Thyroid gland (tissue), 4 donors: ENCODE measurements around the gene STRIT1. TPM values are rescaled to one million over a fixed set of nuclear protein-coding genes. Genes with fewer than 3 reads are reported as not detected.
"Not testable (repeated sequence)": the region's sequence is repeated elsewhere in the genome, so short reads cannot be mapped to it uniquely, and the experiment has no call there.

ENCODE experiments used
- DNase-seq, 2 donors: peaks; one replicate each; pipeline ENCODE4 v3.0.0-alpha.2; 2019
- H3K27ac ChIP-seq, 3 donors: fragments of 200-600 bp; sonication (generic); 1 replicate in 2 of 3; 2 replicates in 1 of 3; pipeline ENCODE4 v1.5.1; 2016 to 2019; ENCODE audit warnings: mild to moderate bottlenecking in 1 of 3, moderate library complexity in 1 of 3
- H3K27me3 ChIP-seq: fragments of 200-600 bp; sonication (generic); one replicate; pipeline ENCODE4 v1.5.1; 2019
- H3K36me3 ChIP-seq, 2 donors: fragments of 200-600 bp; sonication (generic); one replicate each; pipeline ENCODE4 v1.5.1; 2016 to 2019
- H3K4me1 ChIP-seq, 2 donors: fragments of 200-600 bp; sonication (generic); one replicate each; pipeline ENCODE4 v1.5.1; 2017 to 2019
- H3K4me3 ChIP-seq, 3 donors: fragments of 200-600 bp; sonication (generic); replicated peaks in 1 of 3; 1 replicate in 2 of 3; 2 replicates in 1 of 3; pipeline ENCODE4 v1.5.1; 2016; ENCODE audit warnings: mild to moderate bottlenecking in 1 of 3
- H3K9me3 ChIP-seq: fragments of 200-600 bp; sonication (generic); one replicate; pipeline ENCODE4 v1.5.1; 2017
- CTCF ChIP-seq, 6 experiments: fragments of 200-600 bp in 3 of 6; fragments of 450-650 bp in 3 of 6; sonication (generic) in 3 of 6; IDR thresholded peaks; one replicate each; pipeline ENCODE4 v1.5.1; 2016 to 2019; ENCODE audit warnings: antibody characterized with exemption in 6 of 6, mild to moderate bottlenecking in 2 of 6, inconsistent platforms in 1 of 6, moderate library complexity in 1 of 6
- POLR2A ChIP-seq, 2 donors: fragments of 450-650 bp; IDR thresholded peaks; one replicate each; pipeline ENCODE4 v1.6.1; 2017; ENCODE audit warnings: antibody characterized with exemption in 2 of 2, mild to moderate bottlenecking in 2 of 2, moderate library complexity in 1 of 2
- WGBS, 2 donors: methylation state at CpG; one replicate each; pipeline ENCODE4 v1.1.5; 2017; 5-methylcytosine and 5-hydroxymethylcytosine counted together
- intact Hi-C: fragments of 100-400 bp; cut with DNase I; formaldehyde crosslinking; loops from one replicate; pipeline ENCODE4 v1.15.1; 2023
- total RNA-seq, 4 donors: library from RNA; depleted of rRNA; stranded (reverse); fragments of >200 nt; gene quantifications; one replicate each; pipeline ENCODE4 v1.2.3, GENCODE V29; 2016

Gene STRIT1
- total RNA-seq, 4 donors from 2014 or later, result not detected

DNA sequence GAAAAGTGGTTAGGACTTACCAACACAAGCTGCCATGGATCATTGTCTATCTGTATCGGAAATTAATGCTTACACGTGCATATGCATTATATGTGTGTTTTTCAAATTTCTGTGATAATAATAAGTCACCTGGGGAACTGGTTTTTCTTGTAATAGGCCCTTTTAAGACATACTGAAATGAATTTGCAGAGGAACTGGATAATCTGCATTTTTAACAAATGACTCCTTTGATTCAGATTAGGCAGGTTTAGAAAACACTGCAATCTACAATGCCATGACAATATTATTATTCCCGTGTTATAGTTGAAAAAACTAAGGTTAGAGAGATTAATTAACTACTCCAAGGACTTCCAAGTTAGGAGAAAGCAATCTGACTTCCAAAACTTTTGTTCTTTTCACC is 23.4 kb downstream of the STRIT1 start:
- H3K27me3 ChIP-seq, result no peaks in the 10 kb centered on the region
- H3K9me3 ChIP-seq, result no peaks in the 10 kb centered on the region
- no peak for TF ChIP-seq CTCF (IDR thresholded peaks at IDR 0.05)
- TF ChIP-seq POLR2A (IDR thresholded peaks at IDR 0.05), result no peak
- H3K36me3 ChIP-seq, result no peaks in the 10 kb centered on the region
- 85 to 89% methylated on average over 3 of the region's 3 CpGs for WGBS, 2 donors
- intact Hi-C loops, result no loop called here
- H3K4me1 ChIP-seq, result no peaks in the 10 kb centered on the region
- no peak for DNase-seq
- no peak overlapping the region for H3K27ac ChIP-seq
- no peak overlapping the region for H3K4me3 ChIP-seq

GRCh38 chr3:155262855-155263254 is 30.6 kb downstream of the STRIT1 start:
- DNase-seq, H3K4me1 ChIP-seq, H3K36me3 ChIP-seq, H3K27ac ChIP-seq, intact Hi-C loops, H3K9me3 ChIP-seq, H3K27me3 ChIP-seq, H3K4me3 ChIP-seq: not testable (repeated sequence)
- 75 to 81% methylated on average over 2 of the region's 2 CpGs for WGBS, 2 donors

GRCh38 chr3:155262295-155262694 is 31.2 kb downstream of the STRIT1 start:
- TF ChIP-seq POLR2A (IDR thresholded peaks at IDR 0.05), result no peak
- TF ChIP-seq CTCF (IDR thresholded peaks at IDR 0.05), result no peak
- H3K27me3 ChIP-seq, result no peaks in the 10 kb centered on the region
- H3K36me3 ChIP-seq, result no peaks in the 10 kb centered on the region
- H3K9me3 ChIP-seq, result no peaks in the 10 kb centered on the region
- 88 to 94% methylated on average over 1 of the region's 1 CpG for WGBS, 2 donors
- no peaks in the 10 kb centered on the region for H3K4me1 ChIP-seq
- no peak for DNase-seq
- intact Hi-C loops, result no loop called here
- no peak overlapping the region for H3K27ac ChIP-seq
- no peak overlapping the region for H3K4me3 ChIP-seq

DNA sequence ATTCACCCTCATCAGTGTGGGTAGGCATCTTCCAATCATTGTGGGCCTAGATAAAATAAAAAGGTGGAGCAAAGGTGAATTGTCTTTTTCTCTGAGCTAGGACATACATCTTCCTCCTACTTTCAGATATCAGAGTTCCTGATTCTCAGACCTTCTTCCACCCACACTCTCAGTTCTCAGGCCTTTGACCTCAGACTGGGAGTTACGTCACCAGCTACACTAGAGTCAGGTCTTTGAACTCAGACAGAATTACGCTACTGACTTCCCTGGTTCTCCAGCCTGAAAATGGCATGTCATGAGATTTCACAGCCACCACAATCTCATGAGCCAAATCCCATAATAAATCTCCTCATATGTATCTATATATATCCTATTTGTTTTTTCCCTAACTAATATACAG is 39.0 kb downstream of the STRIT1 start:
- H3K4me1 ChIP-seq, result no peaks in the 10 kb centered on the region
- TF ChIP-seq CTCF (IDR thresholded peaks at IDR 0.05) (no peak), POLR2A (IDR thresholded peaks at IDR 0.05) (no peak)

DNA sequence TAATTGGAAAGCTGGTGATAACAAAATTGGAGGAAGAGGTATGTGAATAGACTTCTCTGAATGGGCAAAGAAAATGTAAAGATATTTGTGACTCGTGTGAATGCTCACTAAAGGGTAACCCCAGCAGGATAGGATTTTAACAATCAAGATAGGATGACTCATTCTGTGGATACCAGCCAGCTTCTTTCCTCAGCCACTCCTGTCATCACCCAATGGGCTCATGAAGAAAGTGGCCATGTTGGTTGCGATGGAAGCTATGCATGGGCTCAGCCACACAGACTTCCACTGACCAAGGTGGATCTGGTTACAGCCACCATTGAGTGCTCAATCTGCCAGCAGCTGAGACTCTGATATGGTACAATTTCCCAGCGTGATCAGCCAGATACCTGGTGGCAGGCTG is 40.9 kb downstream of the STRIT1 start:
- WGBS, 2 donors, result 89 to 94% methylated on average over 3 of the region's 3 CpGs
- Histone ChIP-seq H3K4me3 (no peak overlapping the region), H3K36me3 (no peaks in the 10 kb centered on the region), H3K27me3 (no peaks in the 10 kb centered on the region), H3K4me1 (no peaks in the 10 kb centered on the region), H3K27ac (no peak overlapping the region), H3K9me3 (no peaks in the 10 kb centered on the region)
- intact Hi-C loops, result no loop called here
- TF ChIP-seq CTCF (IDR thresholded peaks at IDR 0.05) (no peak), POLR2A (IDR thresholded peaks at IDR 0.05) (no peak)
- DNase-seq, result no peak

More for the DNA sequence above, 39.0 kb downstream of the STRIT1 start:
- Histone ChIP-seq H3K27ac (no peak overlapping the region), H3K27me3 (no peaks in the 10 kb centered on the region), H3K36me3 (no peaks in the 10 kb centered on the region), H3K9me3 (no peaks in the 10 kb centered on the region), H3K4me3 (no peak overlapping the region)
- intact Hi-C loops, result no loop called here
- no peak for DNase-seq
- 90 to 96% methylated on average over 2 of the region's 2 CpGs for WGBS, 2 donors

GRCh38 chr3:155252021-155252420 is 41.5 kb downstream of the STRIT1 start:
- Histone ChIP-seq H3K27me3 (no peaks in the 10 kb centered on the region), H3K27ac (no peak overlapping the region), H3K4me3 (no peak overlapping the region), H3K36me3 (no peaks in the 10 kb centered on the region), H3K9me3 (no peaks in the 10 kb centered on the region), H3K4me1 (no peaks in the 10 kb centered on the region)
- intact Hi-C loops, result no loop called here
- WGBS, 2 donors, result 45 to 50% methylated on average over 2 of the region's 2 CpGs
- TF ChIP-seq CTCF (IDR thresholded peaks at IDR 0.05) (no peak), POLR2A (IDR thresholded peaks at IDR 0.05) (no peak)
- no peak for DNase-seq
